K562 (cell line): ENCODE data around the gene NOSTRIN. TPM values are rescaled to one million over a fixed set of nuclear protein-coding genes. Genes with fewer than 3 reads are reported as not detected.

Source experiments
- E2F4 ChIP-seq: sonication (generic); formaldehyde crosslinking; IDR thresholded peaks from 2 replicates; pipeline ENCODE4 v1.8.0; 2022; ENCODE audit warnings: mild to moderate bottlenecking, low read depth, missing genetic modification reagents
- FOXA3 ChIP-seq, 2 experiments: fragments of 450-650 bp in 1 of 2; sonication (generic) in 1 of 2; formaldehyde crosslinking; IDR thresholded peaks in 1 of 2; conservative IDR thresholded peaks in 1 of 2; 2 replicates each; pipeline versions ENCODE4 v1.4.0 to v1.8.0; 2020 to 2022; ENCODE audit warnings: mild to moderate bottlenecking in 2 of 2, missing genetic modification reagents in 1 of 2
- MAX ChIP-seq: sonication (generic); formaldehyde crosslinking; IDR thresholded peaks from 2 replicates; pipeline ENCODE4 v1.9.0; 2022; ENCODE audit warnings: mild to moderate bottlenecking, missing genetic modification reagents
- NCOR1 ChIP-seq: fragments of 450-650 bp; IDR thresholded peaks from 2 replicates; pipeline ENCODE4 v1.6.1; 2016; ENCODE audit warnings: mild to moderate bottlenecking, moderate library complexity
- POLR3A ChIP-seq: IDR thresholded peaks from 2 replicates; pipeline ENCODE4 v1.6.1; 2011; ENCODE audit warnings: borderline replicate concordance, mild to moderate bottlenecking, moderate library complexity; ENCODE audit not compliant: insufficient read length, insufficient read depth; ENCODE audit errors: extremely low read depth
- SAP30 ChIP-seq: fragments of 200-600 bp; sonication (generic); IDR thresholded peaks from 2 replicates; pipeline ENCODE4 v1.6.1; 2012; ENCODE audit warnings: borderline replicate concordance, low read depth, mild to moderate bottlenecking, moderate library complexity, low read length, control low read depth, inconsistent platforms; ENCODE audit not compliant: insufficient read depth, poor library complexity, severe bottlenecking
- SIRT6 ChIP-seq: IDR thresholded peaks from one replicate; pipeline ENCODE4 v1.6.1; 2012; ENCODE audit warnings: low read depth, mild to moderate bottlenecking, control low read depth, inconsistent platforms, low read length, moderate library complexity
- TRIM25 ChIP-seq: fragments of 450-650 bp; IDR thresholded peaks from 2 replicates; pipeline ENCODE4 v1.7.0; 2016; ENCODE audit warnings: borderline replicate concordance
- YY1 ChIP-seq, 3 experiments: IDR thresholded peaks; 2 replicates each; pipeline ENCODE4 v1.6.1; 2011; ENCODE audit warnings: low read length in 2 of 3, mild to moderate bottlenecking in 2 of 3, moderate library complexity in 2 of 3, borderline replicate concordance in 1 of 3, control low read depth in 1 of 3, low read depth in 1 of 3; ENCODE audit not compliant: insufficient read depth in 3 of 3, insufficient replicate concordance in 2 of 3, control insufficient read depth in 1 of 3, insufficient read length in 1 of 3; ENCODE audit errors: extremely low read depth in 1 of 3
- ZNF146 ChIP-seq: IDR thresholded peaks from one replicate; pipeline ENCODE4 v1.6.1; 2018; ENCODE audit warnings: missing compliant biosample characterization; ENCODE audit not compliant: unreplicated experiment
- ZNF431 ChIP-seq: sonication (generic); formaldehyde crosslinking; IDR thresholded peaks from 2 replicates; pipeline ENCODE4 v1.8.0; 2022; ENCODE audit warnings: mild to moderate bottlenecking, missing genetic modification reagents
- polyA plus RNA-seq, 8 experiments: library from polyadenylated mRNA; depleted of rRNA in 4 of 8; stranded (reverse) in 5 of 8; unstranded in 3 of 8; fragments of >200 nt; fragmentation: Nextera tagmentation in 2 of 8; fragmentation: Illumina TruSeq in 1 of 8; extraction: Ambion mirVana in 2 of 8; extraction: Trizol in 1 of 8; gene quantifications; 2 replicates each; pipeline versions ENCODE4 v1.2.1 to v1.2.3, GENCODE V29; 2011 to 2014; ENCODE audit warnings: inconsistent platforms in 1 of 8, missing spikeins in 1 of 8
- total RNA-seq, 7 experiments: library from RNA; depleted of rRNA in 6 of 7; stranded (reverse); fragments of >200 nt in 6 of 7; fragmentation: Illumina TruSeq in 2 of 7; extraction: Trizol in 2 of 7; gene quantifications; 2 replicates each; pipeline versions ENCODE4 v1.2.1 to v1.2.3, GENCODE V29; 2011 to 2021; ENCODE audit warnings: low replicate concordance in 1 of 7
- TF ChIP-seq, protein P1 (sequence below), 3 experiments: IDR thresholded peaks in 2 of 3; conservative IDR thresholded peaks in 1 of 3; 2 replicates each; pipeline ENCODE4 v1.5.1; 2011 to 2012; ENCODE audit warnings: low read length in 3 of 3, mild to moderate bottlenecking in 3 of 3, control low read depth in 2 of 3, improper control_type of control experiment in 1 of 3, inconsistent platforms in 1 of 3, low read depth in 1 of 3, mixed read lengths in 1 of 3, moderate library complexity in 1 of 3; ENCODE audit not compliant: insufficient read depth in 2 of 3
- TF ChIP-seq, protein P2 (sequence below): sonication (generic); formaldehyde crosslinking; IDR thresholded peaks from 2 replicates; pipeline ENCODE4 v1.8.1; 2023; ENCODE audit warnings: missing genetic modification reagents, mild to moderate bottlenecking, borderline replicate concordance

Gene NOSTRIN
- total and polyA plus RNA-seq, 9 of the 15 experiments (the other 6 are each of a cell fraction or from before 2014, with no cell fraction given): 26.7 to 82.9 (median 56.3) TPM

DNA sequence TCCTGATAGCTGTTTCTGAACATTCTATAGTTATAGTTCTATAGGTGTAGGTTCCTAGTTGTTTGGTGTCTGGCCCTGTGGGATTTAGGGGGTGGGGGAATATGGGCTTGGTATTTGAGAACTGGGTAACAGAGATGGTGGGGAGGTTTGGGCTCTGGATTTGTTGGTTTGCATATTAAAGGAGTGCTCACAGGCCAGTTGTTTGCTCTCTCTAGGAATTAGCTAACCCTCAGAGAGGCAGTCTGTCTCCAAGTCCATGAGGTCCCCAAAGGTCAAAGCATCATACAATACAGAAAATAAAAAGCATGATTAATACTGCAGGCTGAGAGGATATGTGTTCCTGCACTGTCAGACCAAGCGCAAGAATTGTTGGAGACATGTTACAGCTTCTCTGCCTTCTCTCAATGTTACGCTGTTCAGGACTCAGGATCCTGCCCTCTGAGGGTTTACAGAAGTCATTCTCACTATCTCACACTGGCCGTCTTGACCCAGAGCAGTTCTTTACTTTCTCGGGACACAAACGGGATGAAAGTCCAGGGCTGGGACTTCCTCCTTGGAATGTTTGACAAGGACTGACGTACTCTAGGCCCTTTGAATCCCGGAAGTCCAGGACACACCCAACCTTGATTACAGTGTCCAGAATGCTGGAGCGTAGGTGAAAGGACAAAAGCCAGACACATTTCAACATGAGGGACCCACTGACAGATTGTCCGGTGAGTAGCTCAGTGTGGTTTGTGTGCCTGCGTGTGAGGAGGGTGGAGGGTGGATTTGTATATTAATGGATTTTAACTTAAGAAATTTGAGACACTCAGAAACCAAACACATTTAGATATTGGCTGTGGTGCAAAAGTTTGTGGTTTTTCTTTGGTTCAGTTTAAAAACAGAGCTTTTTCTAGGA, at the start of gene NOSTRIN (continued):
- TF ChIP-seq, protein P1, sequence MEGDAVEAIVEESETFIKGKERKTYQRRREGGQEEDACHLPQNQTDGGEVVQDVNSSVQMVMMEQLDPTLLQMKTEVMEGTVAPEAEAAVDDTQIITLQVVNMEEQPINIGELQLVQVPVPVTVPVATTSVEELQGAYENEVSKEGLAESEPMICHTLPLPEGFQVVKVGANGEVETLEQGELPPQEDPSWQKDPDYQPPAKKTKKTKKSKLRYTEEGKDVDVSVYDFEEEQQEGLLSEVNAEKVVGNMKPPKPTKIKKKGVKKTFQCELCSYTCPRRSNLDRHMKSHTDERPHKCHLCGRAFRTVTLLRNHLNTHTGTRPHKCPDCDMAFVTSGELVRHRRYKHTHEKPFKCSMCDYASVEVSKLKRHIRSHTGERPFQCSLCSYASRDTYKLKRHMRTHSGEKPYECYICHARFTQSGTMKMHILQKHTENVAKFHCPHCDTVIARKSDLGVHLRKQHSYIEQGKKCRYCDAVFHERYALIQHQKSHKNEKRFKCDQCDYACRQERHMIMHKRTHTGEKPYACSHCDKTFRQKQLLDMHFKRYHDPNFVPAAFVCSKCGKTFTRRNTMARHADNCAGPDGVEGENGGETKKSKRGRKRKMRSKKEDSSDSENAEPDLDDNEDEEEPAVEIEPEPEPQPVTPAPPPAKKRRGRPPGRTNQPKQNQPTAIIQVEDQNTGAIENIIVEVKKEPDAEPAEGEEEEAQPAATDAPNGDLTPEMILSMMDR (IDR thresholded peaks at IDR 0.05 in 2 of 3, conservative IDR thresholded peaks at IDR 0.05 in 1 of 3; ENCODE audit: insufficient read depth in 2 of 3, low read depth in 1 of 3, low read length in 3 of 3): no peak; a peak in 1 of 6 replicates
- TF ChIP-seq YY1 (IDR thresholded peaks at IDR 0.05; ENCODE audit: borderline replicate concordance in 1 of 3, control insufficient read depth in 1 of 3, extremely low read depth in 1 of 3, insufficient read depth in 3 of 3, insufficient read length in 1 of 3, insufficient replicate concordance in 2 of 3, low read depth in 1 of 3, low read length in 2 of 3) (peak in 1 of 3 experiments; percentile 68), ZNF431 (CRISPR knock-in tag) (no peak), ZNF146 (CRISPR knock-in tag) (no peak), TRIM25 (no peak), E2F4 (CRISPR knock-in tag) (no peak; the same call in 1 of the 2 replicates), FOXA3 (CRISPR knock-in tag; conservative IDR thresholded peaks at IDR 0.05 in 1 of 2, IDR thresholded peaks at IDR 0.05 in 1 of 2) (no peak; a peak in 1 of 4 replicates), NCOR1 (peak; percentile 35; the same call in 1 of the 2 replicates), MAX (no peak), SAP30 (no peak), POLR3A (no peak), SIRT6 (no peak)
- TF ChIP-seq, protein P2, sequence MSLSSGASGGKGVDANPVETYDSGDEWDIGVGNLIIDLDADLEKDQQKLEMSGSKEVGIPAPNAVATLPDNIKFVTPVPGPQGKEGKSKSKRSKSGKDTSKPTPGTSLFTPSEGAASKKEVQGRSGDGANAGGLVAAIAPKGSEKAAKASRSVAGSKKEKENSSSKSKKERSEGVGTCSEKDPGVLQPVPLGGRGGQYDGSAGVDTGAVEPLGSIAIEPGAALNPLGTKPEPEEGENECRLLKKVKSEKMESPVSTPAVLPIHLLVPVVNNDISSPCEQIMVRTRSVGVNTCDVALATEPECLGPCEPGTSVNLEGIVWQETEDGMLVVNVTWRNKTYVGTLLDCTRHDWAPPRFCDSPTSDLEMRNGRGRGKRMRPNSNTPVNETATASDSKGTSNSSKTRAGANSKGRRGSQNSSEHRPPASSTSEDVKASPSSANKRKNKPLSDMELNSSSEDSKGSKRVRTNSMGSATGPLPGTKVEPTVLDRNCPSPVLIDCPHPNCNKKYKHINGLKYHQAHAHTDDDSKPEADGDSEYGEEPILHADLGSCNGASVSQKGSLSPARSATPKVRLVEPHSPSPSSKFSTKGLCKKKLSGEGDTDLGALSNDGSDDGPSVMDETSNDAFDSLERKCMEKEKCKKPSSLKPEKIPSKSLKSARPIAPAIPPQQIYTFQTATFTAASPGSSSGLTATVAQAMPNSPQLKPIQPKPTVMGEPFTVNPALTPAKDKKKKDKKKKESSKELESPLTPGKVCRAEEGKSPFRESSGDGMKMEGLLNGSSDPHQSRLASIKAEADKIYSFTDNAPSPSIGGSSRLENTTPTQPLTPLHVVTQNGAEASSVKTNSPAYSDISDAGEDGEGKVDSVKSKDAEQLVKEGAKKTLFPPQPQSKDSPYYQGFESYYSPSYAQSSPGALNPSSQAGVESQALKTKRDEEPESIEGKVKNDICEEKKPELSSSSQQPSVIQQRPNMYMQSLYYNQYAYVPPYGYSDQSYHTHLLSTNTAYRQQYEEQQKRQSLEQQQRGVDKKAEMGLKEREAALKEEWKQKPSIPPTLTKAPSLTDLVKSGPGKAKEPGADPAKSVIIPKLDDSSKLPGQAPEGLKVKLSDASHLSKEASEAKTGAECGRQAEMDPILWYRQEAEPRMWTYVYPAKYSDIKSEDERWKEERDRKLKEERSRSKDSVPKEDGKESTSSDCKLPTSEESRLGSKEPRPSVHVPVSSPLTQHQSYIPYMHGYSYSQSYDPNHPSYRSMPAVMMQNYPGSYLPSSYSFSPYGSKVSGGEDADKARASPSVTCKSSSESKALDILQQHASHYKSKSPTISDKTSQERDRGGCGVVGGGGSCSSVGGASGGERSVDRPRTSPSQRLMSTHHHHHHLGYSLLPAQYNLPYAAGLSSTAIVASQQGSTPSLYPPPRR (CRISPR knock-in tag): no peak
